GM10847 (cell line): Measurements from ENCODE around the gene MTIF3.
A peak's percentile ranks its signal among the peaks of the same experiment; 100 is the strongest.

Experiments
- POLR2A ChIP-seq: IDR thresholded peaks from 2 replicates; pipeline ENCODE4 v1.6.1; 2011; ENCODE audit not compliant: insufficient read length; ENCODE audit errors: extremely low read depth

The MTIF3 gene

GRCh38 chr13:27449936-27450828 is at the start of gene MTIF3:
Gene MTIF3 (minus strand): TSS chr13:27450564. CDS start chr13:27440448, 10,116 bp downstream.
- TF ChIP-seq POLR2A, result peak; percentile 84

DNA sequence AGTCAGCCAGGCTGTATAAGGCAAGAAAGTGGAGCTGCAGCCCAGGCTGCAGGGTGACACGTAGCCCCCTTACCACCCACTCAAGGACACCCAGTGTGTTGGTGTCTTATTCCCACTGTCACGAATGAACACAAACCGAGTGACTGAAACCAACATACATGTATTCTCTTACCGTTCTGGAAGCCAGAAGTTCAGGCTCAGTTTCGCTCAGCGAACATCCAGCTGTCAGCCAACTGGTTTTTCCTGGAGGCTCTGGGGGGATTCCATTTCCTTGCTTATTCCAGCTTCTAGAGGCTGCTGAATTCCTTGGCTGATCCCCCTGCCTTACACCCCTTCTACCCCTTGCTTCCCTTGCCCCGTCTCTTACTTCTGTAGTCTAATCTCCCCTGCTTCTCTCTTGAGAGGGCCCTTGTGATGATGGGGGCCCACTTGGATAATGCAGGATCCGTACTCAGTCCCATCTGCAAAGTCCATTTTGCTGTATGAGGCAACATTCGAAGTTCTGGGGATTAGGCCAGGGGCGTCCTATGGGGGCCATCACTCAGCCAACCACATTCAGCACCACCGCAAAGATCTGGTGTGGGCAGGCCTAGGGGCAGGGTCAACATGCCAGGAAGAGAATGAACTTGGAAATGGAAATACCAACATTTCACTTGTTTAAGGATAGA is 47.3 kb upstream of the MTIF3 start:
- TF ChIP-seq POLR2A, result no peak

DNA sequence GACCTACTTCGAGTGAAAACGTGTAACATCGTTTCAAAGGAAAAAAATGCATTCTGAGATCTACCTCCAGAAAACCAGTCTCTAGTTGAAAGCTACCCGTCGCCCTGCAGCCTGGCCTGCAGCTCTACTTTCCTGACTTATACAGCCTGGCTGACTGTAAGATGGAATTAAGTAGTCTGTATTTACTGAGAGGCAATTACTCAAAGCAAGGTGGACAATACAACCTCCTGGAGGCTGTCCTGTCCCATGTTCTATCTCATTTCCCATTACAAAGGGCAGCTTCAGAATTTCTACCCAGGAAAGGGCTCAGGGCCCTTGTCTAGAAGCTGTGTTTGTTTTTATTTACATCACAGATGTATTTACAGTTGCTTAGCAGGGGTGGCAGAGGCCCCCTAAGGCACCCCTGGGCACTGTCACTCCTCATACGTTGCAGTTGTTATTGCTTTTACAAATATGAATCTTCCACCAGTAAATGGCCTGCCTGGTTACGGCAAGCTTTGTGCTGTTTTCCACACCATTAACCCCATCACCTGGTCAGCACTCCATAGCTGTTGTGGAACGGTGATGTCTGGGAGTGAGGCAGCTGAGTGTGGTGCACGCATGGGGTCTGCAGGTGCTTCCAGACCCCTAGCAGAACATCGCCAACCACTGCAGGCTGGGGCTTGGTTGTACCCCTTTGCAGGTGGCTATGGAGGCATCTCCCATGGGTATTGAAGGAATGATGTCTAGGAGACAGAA is 46.3 kb upstream of the MTIF3 start:
- no peak for TF ChIP-seq POLR2A

DNA sequence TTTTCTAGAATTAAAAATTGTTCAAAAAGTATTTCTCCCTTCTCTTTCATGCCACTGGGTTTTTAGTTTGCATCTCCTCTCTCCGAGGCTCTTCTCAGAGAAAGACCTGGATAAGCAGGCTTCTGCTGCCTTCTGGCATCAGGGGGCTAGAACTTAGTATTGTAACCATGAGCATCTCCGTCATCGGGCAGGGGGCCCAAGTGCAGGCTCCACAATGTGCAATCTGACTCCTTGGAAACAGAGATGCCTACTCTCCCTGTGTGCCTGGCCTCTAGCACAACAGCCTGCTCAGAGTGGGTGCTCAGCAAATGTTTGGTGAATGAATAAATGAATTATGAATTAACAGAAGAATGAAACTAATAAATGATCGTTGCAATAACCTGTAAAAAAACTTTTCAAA is 45.6 kb upstream of the MTIF3 start:
- no peak for TF ChIP-seq POLR2A

GRCh38 chr13:27495551-27495950 is 45.2 kb upstream of the MTIF3 start:
- TF ChIP-seq POLR2A, result no peak

GRCh38 chr13:27493981-27494380 is 43.6 kb upstream of the MTIF3 start:
- no peak for TF ChIP-seq POLR2A

DNA sequence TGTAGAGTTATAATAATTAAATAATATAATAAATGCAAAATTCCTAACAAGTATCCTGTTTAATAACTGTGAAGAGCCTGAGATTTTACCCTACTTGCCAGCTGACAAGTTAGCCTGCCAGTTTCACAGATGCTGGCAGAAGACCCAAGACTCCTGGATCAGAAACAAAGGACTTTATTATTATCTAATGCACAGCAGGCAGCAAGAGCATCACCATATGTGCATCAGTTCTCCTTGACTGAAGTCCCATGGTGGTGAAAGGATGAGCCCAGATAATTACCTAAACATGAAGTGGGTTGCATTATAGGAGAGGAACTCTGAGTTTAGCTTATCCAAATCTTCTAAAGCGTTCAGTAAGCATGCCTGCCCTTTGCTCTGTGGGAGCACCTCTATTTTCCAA is 39.1 kb upstream of the MTIF3 start:
- no peak for TF ChIP-seq POLR2A

GRCh38 chr13:27487776-27488175 is 37.4 kb upstream of the MTIF3 start:
- no peak for TF ChIP-seq POLR2A

- TF ChIP-seq POLR2A, result no peak
These were observed 33.1 kb upstream of the MTIF3 start for GRCh38 chr13:27483421-27483820.

GRCh38 chr13:27482983-27483382 is 32.6 kb upstream of the MTIF3 start:
- TF ChIP-seq POLR2A, result no peak

DNA sequence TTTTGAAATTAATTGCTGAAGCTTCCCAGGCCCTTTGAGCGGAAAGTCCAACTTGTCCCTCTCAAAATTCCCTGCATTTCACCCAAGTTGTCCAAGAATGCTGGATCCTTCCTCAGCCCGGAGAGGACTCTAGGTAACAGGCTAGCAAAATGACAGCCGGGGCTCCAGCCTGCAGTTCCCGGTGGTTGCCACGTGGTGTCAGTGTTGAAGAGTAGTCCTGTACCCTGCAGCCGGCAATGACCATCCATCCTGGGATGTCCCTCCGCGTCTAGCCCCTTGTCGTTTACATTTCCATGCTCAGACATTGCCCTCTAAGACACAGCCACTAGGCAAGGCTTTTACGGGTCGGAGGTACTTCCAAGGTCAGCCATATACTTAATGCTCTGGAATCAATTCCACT is 31.4 kb upstream of the MTIF3 start:
- no peak for TF ChIP-seq POLR2A

DNA sequence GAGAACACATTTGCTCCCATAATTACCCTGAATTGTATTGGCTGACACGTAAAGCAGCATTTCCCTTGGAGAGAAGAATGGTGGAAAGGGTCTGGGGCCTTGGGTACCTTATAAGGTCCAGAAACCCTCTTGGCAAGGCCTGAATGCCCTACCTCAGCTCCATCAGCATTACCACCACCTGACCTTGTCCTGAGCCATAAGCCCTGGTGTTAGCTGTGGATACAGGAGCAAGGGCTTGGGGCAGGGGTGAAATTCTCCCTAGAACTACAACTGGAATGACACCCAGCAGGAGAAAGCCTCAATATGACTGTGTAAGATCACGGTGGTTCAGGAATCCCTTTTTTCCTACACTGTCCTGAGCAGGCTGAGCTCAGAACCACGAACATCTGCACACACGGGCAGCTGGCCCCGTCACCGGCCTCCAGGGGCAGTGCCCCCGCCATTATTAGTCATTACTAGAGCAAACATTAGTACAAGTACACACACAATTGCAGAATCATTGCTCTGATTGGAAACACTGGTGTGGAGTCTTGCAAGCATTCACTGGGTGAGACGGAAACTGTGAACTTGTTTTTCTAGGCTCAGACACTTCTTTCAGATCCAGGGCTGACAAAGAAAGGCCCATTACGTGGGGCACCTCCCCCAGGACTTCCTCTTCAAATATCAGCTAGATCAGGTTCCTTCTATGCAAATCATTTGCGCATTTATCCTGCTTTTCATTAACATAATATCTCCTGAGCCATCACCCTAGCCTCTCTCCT is 26.8 kb upstream of the MTIF3 start:
- no peak for TF ChIP-seq POLR2A

- no peak for TF ChIP-seq POLR2A
These were observed 24.4 kb upstream of the MTIF3 start for GRCh38 chr13:27474751-27475268.

- no peak for TF ChIP-seq POLR2A
These were observed 22.6 kb upstream of the MTIF3 start for GRCh38 chr13:27472941-27473340.

DNA sequence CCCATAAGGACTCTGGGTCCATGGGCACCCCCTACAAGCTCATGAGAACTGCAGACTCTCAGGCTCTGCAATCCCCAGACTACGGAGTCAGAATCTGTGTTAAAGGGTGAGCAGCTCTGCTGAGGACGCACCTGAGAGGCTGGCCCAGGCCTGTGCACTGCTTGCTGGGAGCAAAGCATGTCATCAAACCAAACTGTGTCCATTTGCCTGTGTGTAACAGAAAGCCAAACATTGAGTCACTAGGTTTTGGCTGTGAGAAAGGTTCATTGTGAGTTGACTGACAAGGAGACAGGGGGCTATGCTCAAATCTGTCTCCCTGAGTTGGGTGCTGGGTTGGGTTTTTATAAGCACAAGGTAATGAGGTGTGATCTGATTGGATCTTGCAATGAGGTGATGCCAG is 22.1 kb upstream of the MTIF3 start:
- TF ChIP-seq POLR2A, result no peak
